Esophagus squamous epithelium (tissue), 4 donors: ENCODE measurements around the gene TOGARAM2.

Source experiments
- POLR2A ChIP-seq, 4 donors: fragments of 450-650 bp; IDR thresholded peaks; one replicate each; pipeline ENCODE4 v1.6.1; 2017; ENCODE audit warnings: antibody characterized with exemption in 4 of 4, mild to moderate bottlenecking in 4 of 4, moderate library complexity in 3 of 4
- TF ChIP-seq, protein P1 (sequence below), 6 experiments: fragments of 450-650 bp in 4 of 6; fragments of 200-600 bp in 2 of 6; sonication (generic) in 2 of 6; IDR thresholded peaks; one replicate each; pipeline ENCODE4 v1.5.1; 2016 to 2019; ENCODE audit warnings: antibody characterized with exemption in 6 of 6, mild to moderate bottlenecking in 4 of 6, moderate library complexity in 4 of 6

DNA sequence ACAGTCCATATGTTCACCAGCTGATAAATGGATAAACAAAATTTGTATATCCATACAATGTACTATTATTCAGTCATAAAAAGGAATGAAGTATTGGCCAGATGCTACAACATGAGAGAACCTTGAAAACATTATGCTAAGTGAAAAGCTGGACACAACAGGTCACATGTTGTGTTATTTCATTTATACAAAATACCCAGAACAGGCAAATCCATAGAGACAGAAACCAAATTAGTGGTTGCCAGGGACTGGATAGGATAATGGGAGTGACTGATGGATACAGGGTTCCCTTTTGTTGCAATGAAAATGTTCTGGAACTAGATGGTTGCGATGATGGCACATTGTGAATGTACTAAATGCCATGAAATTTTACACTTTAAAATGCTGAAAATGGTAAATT is 103.5 kb downstream of the TOGARAM2 start:
- TF ChIP-seq, protein P1, sequence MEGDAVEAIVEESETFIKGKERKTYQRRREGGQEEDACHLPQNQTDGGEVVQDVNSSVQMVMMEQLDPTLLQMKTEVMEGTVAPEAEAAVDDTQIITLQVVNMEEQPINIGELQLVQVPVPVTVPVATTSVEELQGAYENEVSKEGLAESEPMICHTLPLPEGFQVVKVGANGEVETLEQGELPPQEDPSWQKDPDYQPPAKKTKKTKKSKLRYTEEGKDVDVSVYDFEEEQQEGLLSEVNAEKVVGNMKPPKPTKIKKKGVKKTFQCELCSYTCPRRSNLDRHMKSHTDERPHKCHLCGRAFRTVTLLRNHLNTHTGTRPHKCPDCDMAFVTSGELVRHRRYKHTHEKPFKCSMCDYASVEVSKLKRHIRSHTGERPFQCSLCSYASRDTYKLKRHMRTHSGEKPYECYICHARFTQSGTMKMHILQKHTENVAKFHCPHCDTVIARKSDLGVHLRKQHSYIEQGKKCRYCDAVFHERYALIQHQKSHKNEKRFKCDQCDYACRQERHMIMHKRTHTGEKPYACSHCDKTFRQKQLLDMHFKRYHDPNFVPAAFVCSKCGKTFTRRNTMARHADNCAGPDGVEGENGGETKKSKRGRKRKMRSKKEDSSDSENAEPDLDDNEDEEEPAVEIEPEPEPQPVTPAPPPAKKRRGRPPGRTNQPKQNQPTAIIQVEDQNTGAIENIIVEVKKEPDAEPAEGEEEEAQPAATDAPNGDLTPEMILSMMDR (IDR thresholded peaks at IDR 0.05): no peak
- no peak for TF ChIP-seq POLR2A (IDR thresholded peaks at IDR 0.05)
